HG03575 (cell line): ENCODE results near the gene NMRK2.
"Not testable (repeated sequence)": the region's sequence is repeated elsewhere in the genome, so short reads cannot be mapped to it uniquely, and the experiment has no call there.

Experiments
- ATAC-seq: cut with Tn5 transposase; IDR thresholded peaks from one replicate; pipeline ENCODE4 v1.9.1; 2021; ENCODE audit not compliant: unreplicated experiment, insufficient number of reproducible peaks, low FRiP score; ENCODE audit errors: extremely low read depth

NMRK2 gene

DNA sequence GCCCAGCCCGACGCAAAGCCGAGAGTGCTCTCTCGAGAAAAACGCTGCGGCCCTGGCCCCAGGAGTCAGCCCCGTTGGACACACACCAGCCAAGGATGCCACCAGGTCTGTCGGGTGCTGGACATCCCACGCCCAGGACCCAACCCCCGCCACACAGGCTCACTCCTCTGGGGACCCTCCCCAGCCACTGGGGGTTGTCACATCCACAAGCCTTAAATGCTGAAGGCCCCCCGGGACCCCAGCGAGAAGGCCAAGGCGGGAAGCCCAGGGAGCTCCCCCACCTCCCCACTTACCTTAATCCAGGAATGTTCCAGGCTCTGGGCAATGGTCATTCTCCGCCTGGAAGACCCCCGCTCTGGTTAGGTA lies 26.9 kb downstream of the NMRK2 start:
- ATAC-seq, result no peak

DNA sequence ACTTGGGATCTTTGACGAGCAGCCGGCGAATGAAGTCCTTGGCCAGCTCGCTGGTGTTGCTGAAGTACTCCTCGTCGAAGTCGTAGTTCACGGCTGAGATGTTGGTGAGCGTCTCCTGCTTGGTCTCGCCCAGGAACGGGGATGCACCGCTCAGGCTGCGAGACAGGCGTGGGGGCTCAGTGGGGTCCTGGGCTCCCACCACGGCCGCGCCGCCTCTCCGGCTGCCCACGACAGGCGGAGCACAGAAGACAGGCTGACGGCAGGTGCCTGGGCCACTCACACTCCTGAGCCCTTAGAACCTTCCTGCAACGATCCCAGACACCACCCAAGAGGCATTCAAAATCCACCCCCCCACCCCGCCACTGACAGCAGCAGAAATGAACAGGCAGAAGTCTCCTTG lies 28.1 kb downstream of the NMRK2 start:
- ATAC-seq, result no peak

DNA sequence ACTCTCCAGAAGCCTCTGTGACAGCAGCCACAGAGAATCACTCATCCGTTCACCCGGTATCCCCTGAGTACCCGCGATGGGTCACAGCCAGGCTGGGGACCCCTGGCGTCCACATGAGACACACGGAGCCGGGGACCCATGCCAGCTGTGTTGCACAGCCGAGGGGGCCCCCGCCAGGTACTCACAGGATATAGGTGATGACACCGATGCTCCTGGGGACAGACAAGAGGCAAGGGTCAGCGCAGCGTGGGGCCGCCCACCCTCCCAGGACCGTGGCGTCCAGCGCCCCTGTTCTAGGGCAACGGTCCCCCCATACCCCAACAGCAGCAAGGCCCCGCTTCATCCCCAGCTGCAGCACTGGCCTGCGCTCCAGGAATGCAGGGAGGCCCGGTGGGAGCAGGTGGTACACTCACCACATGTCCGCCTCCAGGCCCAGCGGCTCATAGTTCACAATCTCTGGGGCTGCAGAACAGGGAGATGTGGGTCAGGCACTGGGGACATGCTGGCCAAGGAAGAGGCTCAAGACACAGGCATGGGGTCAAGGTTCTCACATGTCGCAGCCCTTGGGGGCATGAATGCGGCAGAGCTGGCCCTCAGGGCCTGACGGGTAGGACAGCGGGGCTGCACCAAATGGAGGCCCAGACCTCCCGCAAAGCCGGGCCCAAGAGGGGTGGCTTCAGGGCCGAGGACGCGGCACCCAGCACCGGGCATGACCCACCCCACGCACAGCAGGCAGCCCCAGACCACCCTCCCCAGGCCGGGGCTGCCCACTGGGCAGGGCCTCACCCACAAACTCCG lies 30.8 kb downstream of the NMRK2 start:
- ATAC-seq, result no peak

DNA sequence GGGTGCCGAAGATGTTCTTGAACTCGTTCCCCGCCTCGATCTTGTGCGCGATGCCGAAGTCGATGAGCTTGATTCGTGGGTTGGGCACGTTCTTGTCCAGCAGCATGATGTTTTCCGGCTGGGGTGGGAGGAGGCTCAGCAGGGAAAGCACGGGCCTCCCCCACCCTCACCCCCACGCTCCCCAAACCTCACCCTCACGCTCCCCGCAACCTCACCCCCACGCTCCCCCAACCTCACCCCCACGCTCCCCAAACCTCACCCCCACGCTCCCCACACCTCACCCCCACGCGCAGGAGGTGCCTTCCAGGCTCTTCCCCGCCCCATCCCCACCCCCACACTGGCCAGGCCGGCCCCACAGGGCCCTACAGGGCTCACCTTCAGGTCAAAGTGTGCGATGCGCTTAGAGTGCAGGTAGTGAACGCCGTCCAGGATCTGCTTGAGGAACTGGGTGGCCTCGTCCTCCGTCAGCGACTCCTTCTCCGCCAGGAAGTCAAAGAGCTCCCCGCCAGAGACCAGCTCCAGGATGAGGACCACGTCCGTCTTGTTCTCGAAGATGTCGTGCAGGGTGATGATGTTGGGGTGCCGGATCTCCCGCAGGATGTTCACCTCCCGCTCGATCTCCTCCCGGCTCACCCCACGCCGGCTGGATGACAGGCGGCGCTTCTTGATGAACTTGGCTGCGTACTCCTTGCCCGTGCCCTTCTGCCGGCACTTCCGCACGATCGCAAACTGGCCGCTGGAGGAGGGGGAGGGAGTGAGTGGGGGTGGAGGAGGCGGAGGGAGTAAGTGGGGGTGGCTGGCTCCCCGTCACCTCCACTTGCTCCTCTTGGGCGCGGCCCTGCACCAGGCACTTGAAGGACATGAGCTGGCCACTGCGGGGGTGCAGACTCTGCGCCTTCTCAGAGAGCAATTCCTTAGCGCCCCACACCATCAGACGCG lies 31.7 kb downstream of the NMRK2 start:
- ATAC-seq, result no peak

DNA sequence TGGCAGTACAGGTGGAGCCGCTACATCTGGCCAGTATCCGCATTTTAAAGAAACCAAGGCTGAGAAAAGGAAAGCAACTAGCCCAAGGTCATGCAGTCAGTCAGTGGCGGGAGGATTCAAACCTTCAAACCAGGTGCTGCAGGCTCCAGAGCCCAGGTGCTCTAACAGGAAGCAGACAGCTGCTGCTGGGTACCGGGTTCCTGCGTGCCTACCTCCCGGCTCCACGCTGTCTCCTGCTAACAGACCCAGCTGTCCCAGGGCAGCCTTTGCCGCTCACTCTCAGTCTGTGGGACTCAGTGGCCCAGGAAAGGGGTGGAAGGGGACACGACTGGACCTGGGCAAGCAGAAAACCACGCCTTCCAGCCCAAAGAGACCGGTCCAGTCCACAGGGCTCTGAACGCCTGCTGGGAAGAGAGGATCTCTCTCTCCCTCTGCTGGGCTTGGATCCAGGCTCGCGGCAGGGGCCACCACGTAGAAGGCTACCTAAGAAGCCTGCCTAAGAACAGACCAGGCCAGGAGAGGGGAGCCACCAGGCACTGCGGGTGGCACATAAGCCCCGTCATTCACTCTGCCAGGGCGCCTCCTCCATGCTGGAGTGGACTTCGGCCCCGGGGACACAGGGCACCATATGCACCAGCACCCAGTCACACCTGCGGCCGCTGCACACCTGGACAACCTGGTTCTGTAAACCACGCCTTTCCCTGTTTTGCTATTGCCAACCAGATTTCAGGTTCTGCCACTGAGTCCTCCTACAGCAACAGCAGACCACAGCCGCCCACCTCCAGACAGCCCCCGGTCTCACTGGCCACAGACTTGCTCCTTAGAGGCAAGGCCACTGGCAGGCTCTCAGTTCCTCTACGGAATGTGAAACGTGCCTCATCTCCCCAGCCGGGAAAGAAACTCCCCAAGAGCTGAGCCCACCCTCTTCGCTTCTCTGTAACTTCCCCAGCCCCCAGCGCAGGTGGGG lies 33.5 kb downstream of the NMRK2 start:
- no peak for ATAC-seq

DNA sequence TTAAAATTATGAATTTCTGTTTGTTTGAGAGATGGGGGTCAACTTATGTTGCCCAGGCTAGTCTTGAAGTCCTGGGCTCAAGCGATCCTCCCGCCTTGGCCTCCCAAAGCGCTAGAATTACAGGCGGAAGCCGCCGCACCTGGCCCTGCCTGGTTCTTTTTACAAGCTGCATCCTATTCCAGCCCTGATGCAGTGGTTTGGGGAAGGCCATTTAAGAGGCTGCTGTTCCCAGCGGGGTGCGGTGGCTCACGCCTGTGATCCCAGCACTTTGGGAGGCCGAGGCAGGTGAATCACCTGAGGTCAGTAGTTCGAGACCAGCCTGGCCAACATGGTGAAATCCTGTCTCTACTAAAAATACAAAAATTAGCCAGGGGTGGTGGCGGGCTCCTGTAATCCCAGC lies 35.1 kb downstream of the NMRK2 start:
- ATAC-seq, result not testable (repeated sequence)

DNA sequence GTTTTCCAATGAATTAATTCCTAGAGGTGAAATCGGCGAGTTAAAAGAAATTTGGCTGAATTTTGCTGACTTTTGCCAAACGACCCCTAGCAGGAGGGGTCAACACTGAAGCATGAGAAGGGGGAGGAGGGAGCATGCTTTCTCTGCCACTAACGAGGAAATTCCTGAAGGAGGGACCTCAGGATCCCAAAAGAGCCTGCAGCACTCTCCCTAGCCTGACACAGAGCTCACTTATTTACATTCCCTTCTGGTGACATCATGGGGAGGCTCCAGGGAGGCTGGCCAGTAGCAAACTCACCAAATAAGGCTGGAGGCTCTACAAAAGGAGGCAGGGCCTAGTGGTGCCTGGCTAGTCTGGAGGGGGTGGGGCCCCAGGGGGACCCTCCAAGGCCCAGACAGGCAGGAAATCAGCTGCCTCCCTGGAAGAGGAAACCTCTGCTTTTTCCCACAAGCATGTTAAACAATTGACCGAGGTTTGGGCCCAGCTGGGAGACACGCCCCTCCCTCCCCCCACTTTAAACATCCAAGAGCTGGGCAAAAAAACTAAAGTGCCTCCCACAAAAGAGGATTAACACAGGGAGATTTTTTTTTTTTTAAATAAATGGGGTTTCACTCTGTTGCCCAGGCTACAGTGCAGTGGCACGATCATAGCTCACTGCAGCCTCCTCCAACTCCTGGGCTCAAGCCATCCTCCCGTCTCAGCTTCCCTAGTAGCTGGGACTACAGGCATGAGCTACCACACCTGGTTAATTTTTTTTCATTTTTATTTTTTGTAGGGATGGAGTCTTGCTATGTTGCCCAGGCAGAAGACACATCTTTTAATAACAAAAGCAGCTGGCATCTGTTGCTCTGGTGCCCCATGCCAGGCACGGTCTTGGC lies 35.9 kb downstream of the NMRK2 start:
- no peak for ATAC-seq

DNA sequence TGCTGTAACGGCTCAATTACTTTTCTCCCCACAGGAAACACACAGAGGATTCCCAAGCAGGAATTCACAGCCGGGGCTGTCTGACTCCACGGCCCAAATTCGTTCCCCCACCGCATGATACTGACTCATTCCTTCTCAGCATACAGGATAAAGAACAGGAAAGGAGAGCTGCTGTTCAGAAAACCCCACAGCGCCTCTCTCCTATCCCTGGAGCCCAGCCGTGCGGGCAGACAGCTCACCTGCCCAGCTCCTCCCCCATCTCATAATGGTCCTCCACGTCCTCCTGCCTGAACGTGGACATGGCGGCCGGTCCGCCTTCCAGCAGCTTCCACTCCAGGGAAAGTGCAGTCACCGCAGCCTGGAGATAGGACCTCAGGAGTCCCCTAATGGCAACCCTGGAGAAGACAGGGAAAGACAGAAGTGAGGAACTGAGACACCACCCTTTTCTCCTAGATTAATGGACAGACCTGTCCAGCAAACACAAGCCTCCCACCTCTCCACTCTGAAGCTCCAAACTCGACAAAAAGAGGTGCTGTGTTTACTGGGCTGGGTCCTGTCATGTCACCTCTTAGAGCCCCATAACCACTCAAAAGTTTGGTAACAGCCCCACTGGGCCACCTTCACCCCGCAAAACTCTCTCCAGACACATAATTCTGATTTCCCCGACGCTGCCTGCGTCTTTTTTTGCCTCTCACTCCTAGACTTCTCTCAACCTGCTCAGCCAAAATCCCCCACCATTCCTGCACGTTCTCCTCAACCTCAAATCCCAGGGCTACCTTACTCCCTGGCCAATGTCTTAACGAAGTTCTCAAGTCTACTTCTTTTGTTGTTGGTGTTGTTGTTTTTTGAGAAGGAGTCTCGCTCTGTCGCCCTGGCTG lies 36.8 kb downstream of the NMRK2 start:
- ATAC-seq, result no peak

DNA sequence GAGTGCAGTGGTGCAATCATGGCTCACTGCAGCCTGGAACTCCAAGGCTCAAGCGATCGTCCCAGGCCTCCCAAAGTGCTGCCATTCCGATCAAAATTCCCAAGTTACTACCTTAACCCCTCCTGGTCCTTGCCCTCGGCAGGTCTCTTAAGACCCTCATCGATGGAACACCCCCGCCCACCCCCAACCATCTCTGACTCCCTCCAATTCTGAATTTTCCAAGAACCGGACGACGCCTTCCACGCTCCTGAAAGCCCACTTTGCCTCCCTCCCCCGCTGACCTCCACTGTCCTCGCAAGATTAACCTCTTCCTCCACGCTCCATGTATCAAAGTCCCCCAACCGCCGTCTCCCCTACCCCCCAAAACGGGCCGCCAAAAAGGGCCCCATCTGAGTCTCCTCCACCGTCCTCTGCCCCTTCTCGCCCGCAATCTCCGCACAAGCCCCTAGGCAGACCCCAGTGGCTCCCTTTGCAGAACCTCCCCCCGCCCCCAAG lies 37.5 kb downstream of the NMRK2 start:
- ATAC-seq, result no peak

DNA sequence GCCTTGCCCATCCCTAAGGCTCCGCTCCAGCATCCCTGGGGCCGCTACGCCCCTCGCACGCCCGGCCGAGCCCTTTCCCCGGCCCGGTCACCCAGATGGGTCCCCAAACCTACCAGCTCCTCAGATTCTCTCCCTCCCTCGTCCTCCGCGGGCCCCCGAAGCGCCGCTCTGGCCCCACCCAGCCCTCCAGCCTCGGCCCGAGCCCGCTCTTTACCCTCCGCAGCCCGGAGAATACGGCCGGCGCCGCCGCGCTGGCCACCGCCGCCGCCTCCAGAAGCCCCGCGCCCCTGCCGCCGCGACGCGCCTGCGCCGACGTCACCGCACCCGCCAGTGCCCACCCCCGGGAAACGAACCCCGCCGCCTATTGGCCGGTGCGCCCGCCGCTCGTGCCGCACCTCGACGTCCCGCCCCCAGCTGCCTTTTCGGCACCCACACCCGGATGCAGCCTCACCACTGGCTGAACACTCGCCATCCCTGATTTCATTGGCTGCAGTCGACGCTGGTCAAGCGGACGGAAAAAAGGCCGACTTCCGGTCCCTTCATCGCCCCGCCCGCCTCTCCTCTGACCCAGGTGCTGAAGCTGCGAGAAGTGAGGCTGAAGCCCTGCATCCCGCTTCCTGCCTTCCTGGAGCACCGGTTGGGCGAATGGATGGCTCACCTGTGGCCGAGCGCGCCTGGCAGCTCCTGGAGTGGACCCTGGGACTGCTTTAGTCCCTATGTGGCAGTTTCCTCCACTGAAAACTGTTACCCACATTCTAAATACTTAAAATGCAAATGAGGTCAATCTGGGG lies 38.1 kb downstream of the NMRK2 start, which contains the start of gene DAPK3:
Gene DAPK3 (minus strand): TSS at position 292 of the 791 bp plus-strand sequence. CDS start 1,364 bp downstream, outside the sequence.
- peak; percentile 44 for ATAC-seq

DNA sequence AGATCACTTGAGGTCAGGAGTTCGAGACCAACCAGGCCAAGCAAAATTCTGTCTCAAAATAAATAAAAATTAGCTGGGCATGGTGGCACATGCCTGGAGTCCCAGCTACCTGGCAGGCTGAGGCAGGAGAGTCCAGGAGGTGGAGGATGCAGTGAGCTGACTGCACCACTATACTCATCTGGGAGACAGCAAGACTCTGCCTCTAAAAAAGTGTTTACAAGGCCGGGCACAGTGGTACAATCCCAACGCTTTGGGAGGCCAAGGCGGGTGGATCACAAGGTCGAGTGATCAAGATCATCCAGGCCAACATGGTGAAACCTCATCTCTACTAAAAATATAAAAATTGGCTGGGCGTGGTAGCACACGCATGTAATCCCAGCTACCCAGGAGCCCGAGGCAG lies 42.3 kb downstream of the NMRK2 start:
- no peak for ATAC-seq

DNA sequence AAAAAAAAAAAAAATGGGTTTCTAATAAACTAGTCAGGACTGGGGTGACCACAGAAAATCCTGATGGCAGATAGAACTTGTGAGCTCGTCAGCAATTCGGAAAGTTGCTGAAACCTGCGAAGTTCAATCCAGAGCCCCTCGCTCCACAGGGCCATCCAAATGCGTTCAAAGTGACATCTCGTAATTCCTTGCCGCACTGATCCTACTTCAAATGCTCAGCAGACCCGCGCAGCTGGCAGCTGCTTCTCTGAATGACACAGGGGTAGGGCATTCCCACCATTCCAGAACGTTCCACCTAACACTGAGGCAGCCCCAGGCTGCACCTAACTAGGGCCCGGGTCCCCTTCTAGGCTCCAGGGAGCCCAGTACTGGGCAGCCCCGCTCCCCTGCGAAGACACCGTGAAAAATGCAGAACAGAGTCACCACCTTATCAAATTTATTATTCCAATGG lies 42.8 kb downstream of the NMRK2 start:
- ATAC-seq, result no peak

DNA sequence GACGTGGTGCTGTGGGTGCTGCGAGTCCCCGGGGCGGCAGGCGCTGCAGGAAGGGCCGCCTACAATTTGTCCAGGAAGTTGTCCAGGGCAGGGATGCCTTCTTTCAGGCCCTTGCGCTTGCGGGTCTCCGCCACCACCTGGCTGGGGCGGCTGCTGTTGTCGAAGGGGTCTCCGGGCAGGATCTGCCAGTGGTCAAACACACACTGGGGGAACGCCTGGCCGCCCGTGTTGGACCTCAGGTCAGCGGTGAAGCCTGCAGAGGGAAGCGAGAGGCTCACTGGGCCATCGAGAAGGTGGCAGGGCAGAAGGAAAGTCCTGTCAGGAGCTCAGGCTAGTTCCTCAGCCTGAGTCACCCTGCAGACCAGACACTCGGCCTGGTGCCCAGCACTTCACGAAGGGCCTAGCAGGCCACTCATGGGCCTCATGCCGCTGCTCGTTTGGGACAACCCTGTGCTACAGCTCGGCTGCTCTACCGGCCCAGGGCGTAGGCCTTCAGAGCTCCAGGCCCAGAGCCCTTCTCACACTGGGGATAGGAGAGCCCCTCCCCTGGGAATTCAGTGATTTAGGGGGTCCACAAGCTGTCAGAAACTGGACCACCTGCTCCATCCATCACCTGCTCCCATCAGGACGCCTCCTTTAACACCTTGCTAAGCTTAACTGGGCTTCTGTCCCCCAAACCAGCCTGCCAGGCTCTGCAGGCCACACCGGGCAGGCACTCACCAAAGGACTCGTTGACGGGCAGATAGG lies 43.8 kb downstream of the NMRK2 start:
- ATAC-seq, result no peak

DNA sequence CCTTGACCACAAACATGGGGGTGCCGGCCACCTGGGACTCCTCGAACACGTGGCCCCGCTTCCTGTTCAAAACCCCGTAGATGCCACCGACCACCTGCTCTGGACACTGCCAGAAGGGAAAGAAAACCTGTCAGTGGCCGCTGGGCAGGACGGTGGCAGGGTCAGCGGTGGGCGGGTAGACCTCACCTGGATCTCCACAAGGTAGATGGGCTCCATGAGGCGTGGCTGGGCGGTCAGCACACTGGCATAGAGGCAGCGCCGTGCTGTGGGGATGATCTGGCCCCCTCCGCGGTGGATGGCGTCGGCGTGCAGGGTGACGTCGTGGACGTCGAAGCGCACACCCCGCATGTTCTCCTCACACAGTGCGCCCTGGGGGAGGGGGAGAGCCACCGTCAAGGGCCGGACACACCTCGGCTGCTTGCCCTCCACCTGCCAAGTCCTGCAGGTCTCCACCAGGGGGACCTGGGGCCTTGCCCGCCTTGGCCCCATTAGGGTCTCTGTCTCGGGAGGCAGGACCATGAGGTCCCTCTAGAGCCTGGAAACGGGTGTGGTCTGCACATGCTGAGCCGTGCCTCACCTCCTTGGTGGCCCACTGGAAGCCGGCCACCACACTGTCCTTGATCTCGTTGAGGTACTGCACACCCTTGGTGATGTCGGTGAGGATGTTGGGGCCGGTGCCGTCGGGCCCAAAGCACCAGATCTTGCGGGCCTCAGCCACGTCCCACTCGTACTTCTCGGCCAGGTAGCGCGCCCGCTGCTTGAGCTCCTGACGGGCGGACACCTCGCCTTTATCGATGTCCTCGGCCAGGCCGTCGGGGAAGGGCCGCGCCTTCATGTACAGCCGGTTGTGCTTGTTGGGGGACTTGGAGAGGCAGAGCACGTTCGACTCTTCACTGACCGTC lies 44.6 kb downstream of the NMRK2 start:
- ATAC-seq, result no peak

DNA sequence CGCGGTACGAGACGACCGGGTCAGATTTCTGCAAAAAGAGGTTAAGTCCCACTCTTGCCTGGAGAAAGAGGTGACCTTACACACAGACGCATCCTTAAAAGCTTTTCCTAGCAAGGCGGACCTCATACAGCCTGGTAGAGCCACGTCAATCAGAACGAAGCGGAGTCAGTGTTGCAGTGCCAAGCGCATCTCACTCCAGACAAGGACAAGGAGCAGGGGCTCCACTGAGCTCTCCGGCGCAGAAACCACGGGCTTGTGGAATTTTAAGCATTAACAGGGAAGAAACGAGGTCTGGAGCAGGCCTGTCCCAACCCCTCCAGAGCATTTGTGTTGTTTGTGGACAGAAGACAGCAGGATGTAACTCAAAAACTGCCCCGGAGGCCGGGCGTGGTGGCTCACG lies 45.3 kb downstream of the NMRK2 start:
- ATAC-seq, result no peak
